HG03135 (cell line): ENCODE data around the gene PGAM1.
"Not testable (repeated sequence)": the region's sequence is repeated elsewhere in the genome, so short reads cannot be mapped to it uniquely, and the experiment has no call there.

Experiments used
- ATAC-seq: cut with Tn5 transposase; IDR thresholded peaks from one replicate; pipeline ENCODE4 v1.9.1; 2021; ENCODE audit warnings: mild to moderate bottlenecking, moderate library complexity; ENCODE audit not compliant: unreplicated experiment

PGAM1 gene

DNA sequence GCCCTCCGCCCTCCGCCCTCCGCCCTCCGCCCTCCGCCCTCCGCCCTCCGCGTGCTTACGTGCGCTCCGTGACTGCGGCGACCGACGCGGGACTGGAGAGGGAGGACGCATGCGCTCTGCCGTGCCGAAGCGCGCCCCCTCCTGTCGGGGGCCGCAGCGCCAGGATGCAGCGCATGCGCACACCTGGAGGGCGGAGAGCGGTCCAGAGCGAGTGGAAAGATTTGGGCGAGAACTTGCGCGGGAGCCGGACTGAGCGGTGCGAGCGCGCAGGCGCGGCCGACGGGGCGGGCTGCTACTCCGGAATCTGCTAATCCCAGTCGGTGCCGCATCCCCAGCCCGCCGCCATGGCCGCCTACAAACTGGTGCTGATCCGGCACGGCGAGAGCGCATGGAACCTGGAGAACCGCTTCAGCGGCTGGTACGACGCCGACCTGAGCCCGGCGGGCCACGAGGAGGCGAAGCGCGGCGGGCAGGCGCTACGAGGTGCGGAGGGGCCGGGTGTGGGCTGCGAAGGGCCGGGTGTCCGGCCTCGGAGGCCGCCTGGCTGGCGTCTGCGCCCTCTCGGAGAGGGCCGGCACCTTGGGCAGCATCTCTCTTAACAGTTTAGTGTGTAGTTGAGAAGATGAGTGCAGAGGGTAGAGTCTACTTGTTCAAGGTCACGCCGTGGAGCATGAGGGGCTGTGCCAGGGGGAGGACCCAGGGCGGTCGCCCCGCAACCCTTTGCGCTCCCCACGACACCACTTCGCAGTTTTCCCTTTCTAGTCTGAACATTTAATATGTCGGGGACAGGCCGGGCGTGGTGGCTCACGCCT is at the start of gene PGAM1:
TSS of gene PGAM1 (plus strand) at position 228 of the 812 bp plus-strand sequence. CDS start at position 345, 117 bp downstream.
- ATAC-seq = peak; percentile 79

DNA sequence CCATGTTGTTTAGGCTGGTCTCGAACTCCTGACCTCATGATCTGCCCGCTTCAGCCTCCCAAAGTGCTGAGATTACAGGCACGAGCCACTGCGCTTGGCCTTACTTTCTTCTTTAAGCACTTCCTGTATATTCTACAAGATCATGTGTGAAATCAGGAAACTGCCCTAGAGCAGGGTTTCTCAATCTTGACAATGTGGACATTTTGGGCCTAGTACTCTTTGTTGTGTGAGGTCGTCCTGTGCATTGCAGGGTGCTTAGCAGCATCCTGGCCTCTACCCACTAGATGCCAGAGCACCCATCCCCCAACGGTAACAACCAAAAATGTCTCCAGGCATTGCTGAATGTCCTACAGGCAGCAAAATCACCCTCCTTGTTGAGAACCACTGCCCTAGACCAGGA is 49.6 kb upstream of the PGAM1 start:
- no peak for ATAC-seq

DNA sequence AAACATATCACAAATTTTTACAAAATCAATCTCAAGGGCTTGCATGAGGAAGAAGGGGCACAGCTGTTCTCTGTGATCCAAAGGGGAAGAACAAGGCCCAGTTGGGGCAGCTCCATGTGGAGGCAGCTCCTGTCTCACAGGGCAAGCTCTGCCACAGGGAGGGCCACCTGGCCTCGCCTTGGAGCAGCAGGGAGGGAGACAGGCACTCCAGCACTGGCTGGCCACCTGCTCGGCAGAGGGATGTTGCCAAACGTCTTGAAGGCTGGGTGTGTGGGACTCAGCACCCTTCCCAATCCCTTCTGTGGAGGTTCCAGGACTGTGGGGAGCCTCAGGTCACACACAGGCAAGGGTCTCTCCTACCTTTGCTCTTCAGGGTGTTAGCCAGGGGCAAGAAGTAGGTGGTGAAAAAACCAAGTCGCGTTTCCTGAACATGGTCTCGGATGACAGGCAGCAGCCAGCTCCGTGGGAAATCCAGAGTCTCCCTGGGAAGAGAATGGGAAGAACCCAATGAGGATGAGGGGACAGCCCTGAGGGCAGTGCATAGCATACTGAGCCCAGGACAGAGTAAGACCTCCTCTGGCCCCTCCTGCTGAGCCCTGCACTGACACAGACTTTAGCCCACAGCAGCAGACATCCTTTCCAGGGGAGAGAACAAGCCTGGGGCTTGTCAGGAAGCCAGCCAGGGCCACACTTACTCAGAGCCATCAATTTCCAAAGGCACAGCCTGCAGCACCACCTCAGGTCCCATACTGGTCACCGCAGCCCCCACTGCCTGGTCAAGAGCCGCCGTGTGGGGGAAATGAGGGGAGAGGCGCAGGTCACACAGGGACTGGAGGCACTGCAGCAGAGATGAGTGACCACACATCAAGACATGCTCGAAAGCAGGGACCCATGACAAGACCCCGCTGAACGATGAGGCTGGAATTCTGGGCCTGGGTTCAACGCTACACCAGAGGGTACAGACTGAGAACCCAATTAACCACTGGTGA is 46.8 kb upstream of the PGAM1 start:
- ATAC-seq = no peak

DNA sequence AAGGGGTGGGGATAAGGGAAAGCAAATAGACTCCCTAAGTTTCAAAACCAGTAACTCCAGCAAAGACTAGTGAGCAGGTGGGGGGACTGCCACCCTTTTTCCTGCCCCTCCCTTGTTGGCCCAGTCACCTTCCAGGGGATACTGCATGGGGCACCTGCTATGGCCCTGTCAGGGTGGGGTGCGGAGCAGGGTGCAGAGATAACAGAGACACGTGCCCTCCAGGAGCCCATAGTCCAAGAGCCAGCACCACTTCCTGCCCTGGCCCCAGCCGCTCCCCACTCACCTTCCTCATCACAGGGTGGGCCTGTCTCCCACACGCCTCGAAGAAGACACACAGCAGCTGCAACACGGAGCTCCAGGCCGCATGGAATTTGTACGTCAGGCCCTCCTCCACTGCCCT is 45.5 kb upstream of the PGAM1 start:
- no peak for ATAC-seq

DNA sequence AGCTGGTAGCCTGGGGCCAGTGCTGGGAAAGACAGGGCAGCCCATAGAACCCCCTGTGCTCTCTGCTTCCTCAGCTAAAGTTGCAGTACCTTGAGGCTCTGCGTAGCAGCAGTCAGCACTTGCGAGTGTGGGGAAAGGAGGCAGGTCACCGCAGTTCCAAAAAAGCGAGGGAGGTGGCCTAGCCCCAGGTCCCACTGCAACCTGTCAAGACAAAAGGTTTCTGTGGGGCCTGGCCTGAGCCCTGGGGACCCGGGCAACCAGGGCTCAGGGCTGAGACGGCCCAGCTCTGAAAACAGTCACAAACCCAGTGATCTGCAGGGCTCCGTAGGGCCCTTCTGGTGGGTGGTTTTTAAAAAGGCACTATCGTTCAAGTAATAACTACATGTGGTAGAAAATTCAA is 44.4 kb upstream of the PGAM1 start:
- no peak for ATAC-seq

DNA sequence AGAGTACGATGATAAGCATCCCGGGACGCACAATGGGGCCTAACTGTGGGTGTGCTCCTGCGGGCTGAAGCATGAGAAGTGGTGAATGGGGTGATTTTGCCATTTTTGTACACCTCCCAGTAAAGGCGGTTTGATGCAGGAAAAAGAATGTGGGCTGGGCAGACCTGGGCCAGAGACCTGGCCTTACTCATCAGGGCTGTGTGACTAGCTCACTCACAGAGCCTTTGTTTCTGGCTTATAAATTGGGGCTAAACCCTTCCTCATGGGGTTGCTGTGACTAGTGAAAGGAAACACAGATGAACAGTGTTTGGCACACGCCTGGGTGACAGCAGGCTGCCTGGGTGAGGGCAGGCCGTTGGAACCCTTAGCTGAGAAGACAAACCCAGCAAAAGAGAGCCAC is 42.8 kb upstream of the PGAM1 start:
- no peak for ATAC-seq

DNA sequence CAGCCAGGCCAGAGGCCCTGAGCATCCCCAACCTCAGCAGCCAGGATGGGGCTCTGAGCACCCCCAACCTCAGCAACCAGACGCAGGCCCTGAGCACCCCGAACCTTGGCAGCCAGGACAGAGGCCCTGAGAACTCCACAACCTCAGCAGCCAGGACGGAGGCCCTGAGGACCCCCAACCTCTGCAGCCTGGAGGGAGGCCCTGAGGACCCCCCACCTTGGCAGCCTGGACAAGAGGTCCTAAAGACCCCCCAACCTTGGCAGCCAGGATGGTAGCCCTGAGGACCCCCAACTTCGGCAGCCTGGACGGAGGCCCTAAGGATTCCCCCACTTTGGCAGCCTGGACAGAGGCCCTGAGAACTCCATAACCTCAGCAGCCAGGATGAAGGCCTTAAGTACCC is 41.8 kb upstream of the PGAM1 start:
- no peak for ATAC-seq

DNA sequence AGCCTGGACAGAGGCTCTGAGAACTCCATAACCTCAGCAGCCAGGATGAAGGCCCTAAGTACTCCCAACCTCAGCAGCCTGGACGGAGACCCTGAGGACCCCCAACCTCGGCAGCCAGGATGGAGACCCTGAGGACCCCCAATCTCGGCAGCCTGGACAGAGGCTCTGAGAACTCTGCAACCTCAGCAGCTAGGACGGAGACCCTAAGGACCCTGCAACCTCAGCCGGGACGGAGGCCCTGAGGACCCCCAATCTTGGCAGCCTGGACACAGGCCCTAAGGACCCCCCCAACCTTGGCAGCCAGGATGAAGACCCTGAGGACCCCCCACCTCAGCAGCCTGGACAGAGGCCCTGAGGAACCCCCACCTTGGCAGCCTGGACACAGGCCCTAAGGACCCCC is 41.4 kb upstream of the PGAM1 start:
- no peak for ATAC-seq

DNA sequence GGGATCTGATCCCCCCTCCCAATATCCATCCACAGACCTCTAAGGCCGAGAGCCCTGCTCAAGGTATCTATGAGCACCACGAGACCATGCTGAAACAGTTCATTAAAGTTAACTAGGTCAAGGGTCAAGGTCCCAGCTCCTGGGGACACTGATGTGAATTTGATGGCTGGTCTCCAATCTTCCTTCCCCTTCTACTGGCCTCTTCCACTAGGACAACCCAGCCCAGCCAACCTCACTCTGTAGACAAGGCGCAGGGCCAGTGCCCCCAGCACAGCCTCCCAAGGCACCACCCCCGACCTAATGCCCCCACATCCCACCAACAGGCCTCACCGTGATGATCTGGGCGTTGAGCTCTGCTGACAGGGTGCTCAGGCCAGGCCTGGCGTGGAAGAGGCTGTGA is 40.4 kb upstream of the PGAM1 start:
- no peak for ATAC-seq

DNA sequence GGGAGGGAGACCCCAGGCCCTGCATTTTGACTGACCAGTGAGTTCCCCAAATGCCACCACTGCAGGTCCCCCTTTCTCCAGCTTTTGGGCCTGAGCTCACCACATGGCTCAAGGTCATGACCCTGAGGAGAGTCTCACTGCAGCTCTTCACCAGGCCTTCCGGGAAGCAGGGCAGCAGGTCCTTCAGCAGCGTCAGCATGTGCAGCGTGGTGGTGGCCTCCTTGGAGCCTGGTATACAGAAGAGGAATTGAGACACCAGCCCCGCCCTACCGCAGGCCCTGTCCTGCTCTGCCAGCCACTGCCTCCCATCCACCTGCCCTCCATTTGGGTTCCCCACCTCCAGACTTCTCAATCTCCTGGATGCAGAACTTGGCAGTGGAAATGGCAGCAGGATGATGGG is 37.8 kb upstream of the PGAM1 start:
- no peak for ATAC-seq

DNA sequence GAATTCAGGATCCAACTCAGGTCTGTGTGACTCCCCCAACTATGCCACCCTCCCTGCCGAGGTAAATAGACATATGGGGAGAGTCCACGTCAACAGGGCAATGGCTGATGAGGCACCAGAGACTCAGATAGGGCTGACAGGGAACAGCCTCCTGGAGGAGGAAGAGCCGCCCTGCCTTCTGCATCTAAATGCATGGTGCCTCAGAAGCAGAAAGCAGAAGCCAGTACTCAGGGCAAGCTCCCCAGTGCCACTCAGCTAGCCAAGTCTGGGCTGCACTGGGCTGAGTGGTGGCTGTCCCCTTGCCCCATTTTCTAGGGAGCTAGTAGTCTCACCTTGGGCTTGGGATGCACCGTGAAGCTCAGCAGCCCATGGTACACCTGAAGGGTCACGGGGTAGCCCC is 35.9 kb upstream of the PGAM1 start:
- no peak for ATAC-seq

DNA sequence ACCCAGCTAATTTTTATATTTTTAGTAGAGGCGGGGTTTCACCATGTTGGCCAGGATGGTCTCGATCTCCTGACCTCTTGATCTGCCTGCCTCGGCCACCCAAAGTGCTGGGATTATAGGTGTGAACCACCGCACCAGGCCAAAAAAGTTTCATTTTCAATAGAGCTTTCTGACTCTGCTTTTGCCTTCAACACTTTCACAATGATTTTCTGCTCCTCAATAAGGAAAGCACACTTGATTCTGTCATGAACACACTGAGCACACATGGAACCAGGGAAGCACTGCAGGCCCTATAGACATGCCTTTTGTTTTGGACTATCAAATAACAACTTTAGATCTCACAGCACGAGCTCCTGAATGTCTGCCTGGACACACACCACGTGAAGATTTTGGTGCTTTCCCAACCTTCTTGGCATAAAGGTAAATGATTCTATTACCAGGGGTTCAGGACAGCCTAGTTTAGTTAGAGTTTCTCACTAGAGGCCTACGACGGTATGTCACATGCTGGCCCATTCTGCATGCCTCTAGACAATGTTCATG is 32.9 kb upstream of the PGAM1 start:
- ATAC-seq = no peak

DNA sequence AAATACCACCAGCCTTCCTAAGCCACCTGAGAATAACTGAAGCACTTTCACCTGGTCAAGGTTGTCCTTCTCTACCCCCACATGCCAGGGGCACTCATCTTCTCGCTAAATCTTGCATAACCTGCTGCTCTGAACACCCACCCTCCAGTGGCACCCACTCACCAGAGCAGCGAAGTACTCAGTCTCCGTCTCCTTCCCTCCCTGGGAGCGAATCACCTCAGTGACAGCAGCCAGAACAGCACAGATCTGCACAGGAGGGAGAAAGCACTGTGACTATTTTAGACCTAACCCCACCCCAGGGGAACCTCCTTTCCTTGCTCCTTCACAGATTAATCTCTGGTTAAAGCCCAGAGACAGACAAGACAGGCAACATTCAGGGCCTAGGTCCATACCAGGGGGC is 29.9 kb upstream of the PGAM1 start:
- ATAC-seq = no peak

DNA sequence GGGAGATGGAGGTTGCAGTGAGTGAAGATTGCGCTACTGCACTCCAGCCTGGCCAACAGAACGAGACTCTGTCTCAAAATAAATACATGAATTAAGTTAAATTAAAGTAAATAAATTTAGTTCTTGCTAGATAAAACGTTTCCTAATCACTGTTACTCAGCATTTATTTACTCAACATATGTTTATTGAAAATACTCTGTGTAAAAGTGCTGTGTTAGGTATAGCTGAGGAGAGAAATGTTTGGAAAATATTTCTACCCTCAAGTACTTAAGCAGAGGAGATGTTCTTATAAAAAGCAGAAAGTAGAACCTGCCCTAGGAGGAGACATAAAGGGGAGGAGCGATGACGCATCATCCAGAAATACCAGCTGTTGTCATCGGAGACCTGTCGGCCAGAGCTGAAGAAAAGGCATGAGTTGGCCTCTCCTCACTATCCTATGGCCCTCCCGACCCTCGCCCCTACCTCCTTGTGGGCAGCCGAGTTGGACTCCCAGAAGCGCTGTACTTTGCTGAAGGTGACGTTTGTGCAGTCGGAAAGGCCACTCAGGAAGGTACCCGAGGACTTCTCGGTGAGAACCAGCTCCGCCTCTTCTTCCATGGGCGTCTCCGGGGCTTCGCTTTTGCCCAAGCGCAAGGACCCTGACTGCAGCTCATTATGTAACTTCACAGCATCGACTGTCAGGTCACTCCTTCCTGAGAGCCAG is 26.0 kb upstream of the PGAM1 start:
- ATAC-seq = no peak

DNA sequence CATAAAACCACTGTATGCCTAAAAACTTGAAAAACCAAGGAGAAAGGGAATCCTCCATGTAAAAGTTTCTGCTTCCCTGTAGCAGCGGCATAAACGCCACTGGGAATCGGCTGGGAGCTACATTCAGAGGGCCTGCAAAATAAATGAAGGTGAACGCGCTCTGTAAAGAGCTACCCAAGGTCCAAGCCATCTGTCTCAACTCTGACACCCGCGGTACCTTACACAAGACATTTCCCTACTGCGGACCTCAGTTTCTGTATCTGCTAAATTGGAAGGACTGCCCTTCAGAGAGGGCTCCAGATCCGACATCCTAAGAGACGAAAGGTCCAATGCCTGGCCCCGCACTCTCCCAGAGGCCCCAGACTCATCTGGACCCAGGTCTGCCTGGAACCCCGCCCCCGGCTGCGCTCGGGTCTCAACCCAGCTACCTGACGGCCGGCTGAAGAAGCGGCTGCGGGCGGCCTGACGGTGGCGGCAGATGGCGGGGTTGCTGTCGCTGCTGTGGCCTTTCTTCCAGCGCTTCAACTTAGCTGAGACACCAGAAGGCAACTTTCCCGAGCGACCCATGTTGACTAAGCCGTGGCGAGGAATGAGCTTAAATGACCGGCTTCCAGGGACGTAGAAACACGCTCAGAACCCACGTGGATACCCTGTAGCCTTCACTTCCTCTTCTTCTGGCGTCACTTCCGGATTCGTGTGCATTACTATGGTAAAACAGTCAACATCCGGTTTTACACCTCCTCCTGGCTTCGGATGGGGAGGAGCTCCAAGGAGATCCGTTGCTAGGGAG is 25.1 kb upstream of the PGAM1 start, which contains the start of gene RRP12:
TSS of gene RRP12 (minus strand) at position 676 of the 790 bp plus-strand sequence. CDS start at position 567, 109 bp downstream.
- peak; percentile 97 for ATAC-seq

DNA sequence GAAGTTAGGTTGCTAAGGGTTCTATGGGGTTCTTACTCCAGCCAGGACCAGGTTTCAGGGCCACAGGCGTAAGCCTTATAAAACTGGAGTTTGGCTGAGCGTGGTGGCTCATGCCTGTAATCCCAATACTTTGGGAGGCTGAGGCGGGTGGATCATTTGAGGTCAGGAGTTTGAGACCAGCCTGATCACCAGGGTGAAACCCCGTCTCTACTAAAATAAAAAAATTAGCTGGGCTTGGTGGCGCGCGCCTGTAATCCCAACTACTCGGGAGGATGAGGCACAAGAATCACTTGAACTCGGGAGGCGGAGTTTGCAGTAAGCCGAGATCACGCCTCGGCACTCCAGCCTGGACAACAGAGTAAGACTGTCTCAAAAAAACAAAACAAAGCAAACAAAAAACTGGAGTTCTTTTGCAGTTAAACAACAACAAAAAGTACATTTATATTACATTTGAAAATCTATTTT is 24.5 kb upstream of the PGAM1 start:
- ATAC-seq = no peak

DNA sequence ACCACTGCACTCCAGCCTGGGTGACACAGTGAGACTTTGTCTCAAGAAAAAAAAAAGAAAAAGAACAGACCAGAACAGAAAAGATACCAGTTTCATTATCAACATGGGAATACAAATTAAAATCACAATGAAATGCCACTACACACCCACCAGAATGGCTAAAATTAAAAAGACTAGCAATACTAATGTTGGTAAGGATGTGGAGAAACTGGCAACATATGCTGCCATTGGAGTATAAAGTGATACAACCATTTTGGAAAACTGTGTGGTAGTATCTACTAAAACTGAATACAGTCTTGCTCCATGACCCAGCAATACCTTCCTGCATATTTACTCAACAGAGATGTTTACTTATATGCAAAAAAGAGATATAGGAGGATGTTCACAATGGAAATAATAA is 21.9 kb upstream of the PGAM1 start:
- ATAC-seq = no peak

DNA sequence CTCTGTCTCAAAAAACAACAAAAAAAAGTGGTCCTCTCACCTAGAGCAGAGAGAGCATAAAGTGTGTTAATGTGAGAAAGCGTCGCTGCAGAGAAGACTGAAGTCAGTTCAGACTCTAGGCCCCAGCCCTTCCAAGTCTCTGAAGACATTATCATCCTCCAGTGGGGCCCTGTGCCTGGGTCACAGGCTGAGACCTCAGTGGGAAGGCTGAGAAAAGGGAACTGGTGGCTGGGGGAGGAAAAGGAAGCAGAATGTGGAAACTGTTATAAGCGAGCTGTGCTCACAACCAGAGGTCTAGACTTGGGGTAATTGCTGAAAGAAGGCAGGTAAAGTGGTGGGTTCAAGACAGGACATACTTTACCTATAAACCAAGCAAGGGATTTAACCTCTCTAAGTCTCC is 19.9 kb upstream of the PGAM1 start:
- ATAC-seq = no peak

DNA sequence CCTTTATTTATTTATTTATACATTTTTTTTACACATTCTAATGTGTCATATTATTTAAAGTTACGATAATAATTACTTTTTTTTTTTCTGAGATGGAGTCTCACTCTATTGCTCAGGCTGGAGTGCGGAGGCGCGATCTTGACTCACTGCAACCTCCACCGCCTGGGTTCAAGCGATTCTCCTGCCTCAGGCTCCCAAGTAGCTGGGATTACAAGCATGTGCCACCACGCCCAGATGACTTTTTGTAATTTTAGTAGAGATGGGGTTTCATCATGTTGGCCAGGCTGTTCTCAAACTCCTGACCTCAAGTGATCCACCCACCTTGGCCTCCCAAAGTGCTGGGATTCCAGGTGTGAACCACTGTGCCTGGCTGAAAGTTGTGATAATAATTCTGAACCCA is 19.5 kb upstream of the PGAM1 start:
- ATAC-seq = not testable (repeated sequence)
